Umbilical cord (tissue), 2 donors: Measurements from ENCODE around the gene ULK4. TPM values are rescaled to one million over a fixed set of nuclear protein-coding genes. Genes with fewer than 3 reads are reported as not detected.
"Not testable (repeated sequence)": the region's sequence is repeated elsewhere in the genome, so short reads cannot be mapped to it uniquely, and the experiment has no call there.

Experiments
- DNase-seq: peaks from one replicate; pipeline ENCODE4 v3.0.0-alpha.2; 2015; ENCODE audit warnings: low spot score
- total RNA-seq: library from RNA; depleted of rRNA; stranded (reverse); fragments of >200 nt; gene quantifications from one replicate; pipeline ENCODE4 v1.2.3, GENCODE V29; 2014; ENCODE audit warnings: low replicate concordance; ENCODE audit not compliant: insufficient read depth

Gene ULK4
- total RNA-seq, 1 donor from 2014 or later, result 76.8 TPM

DNA sequence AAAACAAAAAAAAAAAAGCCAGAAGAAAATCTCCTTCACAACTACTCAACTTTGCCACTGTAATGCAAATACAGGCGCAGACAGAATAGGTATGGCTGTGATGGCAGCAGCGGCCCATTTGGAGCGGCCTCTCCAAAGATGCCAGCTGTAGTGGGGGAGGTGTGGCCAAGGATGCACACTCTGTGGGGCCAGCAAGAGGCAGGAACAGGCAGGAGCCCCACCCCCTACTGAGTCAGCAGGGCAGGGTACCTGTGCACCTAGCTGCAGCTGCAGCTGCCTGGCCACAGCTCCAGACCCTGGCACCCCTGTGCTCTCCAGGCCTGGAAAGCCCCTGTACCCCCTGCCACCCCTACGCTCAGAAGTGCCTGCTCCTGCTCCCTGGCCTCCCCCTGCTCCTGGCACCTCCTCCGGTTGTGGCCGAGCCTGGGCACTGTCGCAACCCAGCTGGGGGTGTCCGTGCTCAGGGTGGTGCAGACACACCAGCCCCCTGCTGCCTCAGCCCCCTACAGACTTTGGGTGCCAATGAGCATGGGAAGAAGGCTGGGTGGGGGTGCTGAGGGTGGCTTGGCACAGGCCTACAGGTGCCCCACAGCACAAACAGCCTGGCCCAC is 312.7 kb downstream of the ULK4 start:
- no peak for DNase-seq

DNA sequence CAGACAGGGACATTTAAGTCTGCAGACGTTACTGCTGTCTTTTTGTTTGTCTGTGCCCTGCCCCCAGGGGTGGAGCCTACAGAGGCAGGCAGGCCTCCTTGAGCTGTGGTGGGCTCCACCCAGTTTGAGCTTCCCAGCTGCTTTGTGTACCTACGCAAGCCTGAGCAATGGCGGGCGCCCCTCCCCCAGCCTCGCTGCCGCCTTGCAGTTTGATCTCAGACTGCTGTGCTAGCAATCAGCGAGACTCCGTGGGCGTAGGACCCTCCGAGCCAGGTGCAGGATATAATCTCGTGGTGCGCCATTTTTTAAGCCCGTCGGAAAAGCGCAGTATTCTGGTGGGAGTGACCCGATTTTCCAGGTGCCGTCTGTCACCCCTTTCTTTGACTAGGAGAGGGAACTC is 314.2 kb downstream of the ULK4 start:
- DNase-seq, result not testable (repeated sequence)

DNA sequence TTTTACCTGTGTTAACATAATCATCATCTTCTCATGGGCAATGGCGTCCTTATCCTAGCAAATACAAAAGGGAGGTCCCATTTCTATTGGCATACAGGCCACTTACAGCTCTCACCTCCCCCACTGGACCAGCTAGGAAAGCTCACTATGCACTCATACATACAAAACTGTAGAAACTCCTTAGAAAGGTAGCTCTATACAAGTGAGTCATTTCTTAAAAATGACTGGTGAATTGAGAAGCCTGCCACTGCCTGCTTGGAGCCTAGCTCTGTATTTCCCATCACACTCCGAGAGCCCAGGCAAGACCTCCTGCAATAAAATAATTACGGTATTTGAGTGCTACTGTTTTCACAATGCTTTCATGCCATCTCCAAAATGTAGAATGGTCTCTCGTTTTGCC is 321.8 kb downstream of the ULK4 start:
- DNase-seq, result no peak

DNA sequence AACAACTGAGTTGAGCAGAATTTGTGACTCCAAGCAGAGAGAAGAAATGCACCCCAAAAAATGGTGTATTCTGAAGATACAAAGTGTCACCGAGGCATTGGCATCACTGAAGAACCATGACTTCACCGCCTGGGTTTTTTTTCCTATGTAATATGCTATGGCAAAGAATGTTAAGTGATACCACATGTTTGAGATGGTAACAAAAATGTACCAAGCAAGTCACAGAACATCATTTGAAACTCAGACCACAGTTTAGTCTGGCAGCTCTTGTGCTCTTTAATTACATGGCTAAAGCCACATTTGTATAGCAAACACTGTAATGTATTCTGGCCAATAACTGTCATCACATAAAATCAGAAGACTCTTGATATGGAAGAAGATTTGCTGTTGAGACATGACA is 323.5 kb downstream of the ULK4 start:
- no peak for DNase-seq

DNA sequence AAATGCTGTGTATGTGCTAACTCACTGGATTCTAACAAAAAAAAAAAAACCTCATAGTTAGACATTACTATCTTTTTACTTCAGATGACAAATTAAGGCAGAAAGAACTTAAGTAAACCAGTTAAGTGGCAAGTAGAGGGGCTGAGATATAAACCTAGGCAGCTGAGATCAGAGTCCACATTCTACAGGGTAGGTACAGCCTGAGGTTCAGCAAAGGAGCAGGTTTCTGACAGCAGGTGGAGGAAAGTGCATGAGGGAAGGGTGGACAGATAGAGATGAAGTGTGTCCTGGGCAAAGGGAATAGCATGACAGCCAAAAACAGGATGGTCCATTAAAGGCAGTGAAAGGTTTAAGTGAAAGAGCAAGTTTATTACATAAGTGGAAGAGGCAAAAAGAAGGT is 329.2 kb downstream of the ULK4 start:
- DNase-seq, result no peak

DNA sequence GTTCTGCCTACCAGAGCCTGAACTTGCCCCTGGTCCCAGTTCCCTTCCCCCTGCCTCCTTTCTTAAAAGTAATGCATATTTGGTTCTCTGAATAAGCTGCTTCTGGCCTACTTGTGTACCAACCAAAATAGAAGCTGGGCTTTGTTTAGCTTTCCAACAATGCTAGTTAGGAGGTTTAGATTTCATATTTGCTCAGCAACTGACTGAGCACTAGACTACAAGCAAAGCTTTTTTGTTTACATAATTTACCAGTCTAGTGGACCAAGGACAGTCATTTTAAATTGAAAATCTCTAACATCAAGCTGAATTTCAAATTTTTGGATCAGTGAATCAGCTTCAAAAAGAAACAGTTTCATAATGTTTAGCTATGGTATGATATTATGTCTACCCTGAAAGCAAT is 331.2 kb downstream of the ULK4 start:
- DNase-seq, result no peak

DNA sequence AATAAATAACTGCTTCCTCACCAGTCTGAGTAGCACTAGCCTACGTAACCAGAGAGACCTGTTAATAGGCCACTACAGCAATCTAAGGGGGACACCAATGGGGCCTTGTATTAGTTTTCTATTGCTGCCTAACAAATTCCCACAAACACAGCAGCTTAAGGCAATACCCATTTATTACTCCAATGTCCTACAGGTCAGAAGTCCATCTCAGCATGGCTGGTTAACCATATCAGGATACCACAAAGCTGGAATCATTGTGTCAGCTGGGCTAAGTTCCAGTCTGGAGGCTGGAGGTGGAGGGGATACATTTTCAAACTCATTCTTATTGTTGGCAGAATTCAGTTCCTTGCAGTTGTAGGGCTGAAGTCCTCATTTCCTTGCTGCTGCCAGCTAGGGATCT is 331.9 kb downstream of the ULK4 start:
- no peak for DNase-seq

DNA sequence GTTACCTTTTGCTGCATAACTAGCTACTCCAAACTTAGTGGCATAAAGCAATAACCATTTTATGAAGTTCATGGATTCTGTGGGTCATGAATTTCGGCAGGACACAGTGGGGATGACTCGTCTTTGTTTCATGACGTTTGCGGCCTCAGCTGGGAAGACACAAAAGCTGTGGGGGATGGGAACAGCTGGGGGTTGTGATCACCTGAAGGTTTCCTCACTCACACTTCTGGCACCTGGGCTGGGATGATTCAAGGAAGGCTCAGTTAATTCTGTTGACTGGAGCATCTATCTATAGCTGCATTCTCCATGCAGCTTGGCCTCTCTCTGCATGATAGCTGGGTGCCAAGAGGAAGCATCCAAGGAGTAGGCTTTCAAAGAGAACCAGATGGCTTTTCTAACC is 332.8 kb downstream of the ULK4 start:
- DNase-seq, result no peak

DNA sequence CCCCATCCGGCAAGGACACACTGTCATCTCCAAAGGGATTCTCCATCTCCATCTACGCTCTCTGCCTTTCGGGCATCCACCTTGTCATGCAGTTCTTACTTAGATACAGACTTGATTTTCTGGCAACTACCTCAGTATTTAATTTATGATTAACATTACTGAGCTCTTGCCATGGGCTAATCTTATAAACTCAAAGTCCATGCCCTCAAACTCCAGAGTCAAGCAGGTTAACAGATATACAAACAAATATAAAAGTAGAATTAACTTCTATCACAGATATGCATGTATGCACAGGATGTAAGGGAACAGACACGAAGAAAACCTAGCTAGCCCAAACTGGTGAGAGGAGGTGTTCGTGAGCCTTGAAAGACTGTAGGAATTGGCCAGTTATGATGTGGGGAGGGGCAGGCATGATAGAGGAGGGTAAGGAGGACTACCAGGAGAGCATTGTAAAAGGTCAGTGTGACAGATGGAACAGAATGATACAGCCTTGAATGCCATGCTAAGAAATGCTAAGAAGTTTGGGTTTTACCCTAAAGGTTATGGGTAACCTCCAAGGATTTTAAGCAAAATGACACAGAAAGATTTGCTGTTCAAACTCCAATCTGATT is 334.3 kb downstream of the ULK4 start:
- no peak for DNase-seq

DNA sequence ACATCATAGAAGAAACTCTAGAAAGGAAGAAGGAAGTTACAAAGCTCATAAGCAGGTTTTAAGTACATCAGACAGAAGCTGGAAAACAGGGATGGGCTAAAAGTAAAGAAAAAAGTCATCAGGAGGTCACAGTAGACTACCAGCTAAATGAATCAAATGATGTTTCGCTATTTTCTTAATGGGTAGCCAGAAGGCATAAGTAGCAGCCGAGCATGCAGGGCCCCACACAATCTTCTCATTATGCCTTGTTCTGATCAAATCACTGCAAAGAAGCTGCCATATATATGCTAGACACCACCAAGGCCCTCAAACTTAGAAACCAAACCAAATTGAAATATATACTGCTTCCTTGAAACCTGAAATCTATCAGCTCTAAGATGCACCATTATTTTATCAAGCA is 349.1 kb downstream of the ULK4 start:
- no peak for DNase-seq

DNA sequence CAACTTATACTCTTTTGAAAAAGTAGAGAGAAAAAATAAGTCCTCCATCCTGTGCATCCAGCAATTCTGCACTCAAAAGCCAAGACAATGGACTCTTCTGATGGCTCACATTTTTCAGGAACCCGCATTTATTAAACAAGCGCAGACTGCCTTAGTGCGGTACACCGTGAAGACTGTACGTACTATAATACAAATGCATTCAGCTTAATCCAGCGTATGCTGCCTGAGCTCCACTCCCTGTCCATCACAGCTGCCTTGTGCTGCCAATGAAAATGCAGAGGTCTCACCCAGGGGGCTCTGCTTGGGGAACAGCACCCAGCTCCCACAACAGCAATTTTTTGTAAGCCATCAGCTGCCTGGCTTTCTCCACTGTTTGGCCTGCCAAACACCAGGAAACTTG is 350.9 kb downstream of the ULK4 start:
- no peak for DNase-seq

DNA sequence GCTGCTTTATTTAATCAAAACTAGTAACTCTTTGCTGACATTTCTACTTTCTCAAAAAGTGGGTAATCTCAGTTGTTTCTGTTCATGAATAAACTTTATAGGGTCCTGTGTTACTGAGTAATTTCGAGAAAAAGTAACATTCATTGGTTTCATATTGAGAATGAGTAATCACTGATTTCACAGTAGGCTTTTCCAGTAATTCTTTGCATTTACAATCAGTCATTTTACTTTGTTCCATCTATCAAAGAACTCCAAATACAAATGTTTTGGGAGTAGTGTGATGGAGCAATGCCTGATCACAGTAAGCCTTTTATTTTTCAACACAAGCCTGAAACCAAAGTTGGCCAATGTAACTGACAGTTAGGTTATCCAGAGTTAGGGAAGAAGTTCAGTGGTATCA is 353.6 kb downstream of the ULK4 start:
- DNase-seq, result peak; percentile 78

DNA sequence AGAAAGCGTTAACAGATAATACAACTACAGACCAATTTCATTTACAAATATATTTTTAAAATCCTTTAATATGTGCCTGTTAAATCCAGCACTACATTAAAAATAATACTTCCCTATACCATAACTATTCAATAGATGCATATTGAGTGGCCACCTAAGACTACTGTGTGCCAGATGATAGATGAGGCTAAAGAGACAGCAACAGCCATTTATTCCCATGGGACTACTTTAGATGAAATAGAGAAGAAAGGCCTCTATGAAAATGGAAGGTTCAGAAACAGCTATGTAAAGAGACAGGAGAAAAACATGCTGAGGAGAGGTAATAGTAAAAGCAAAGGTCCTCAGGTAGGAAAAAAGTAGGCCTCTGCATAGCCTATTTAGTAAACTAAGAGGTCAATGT is 358.1 kb downstream of the ULK4 start:
- DNase-seq, result no peak

DNA sequence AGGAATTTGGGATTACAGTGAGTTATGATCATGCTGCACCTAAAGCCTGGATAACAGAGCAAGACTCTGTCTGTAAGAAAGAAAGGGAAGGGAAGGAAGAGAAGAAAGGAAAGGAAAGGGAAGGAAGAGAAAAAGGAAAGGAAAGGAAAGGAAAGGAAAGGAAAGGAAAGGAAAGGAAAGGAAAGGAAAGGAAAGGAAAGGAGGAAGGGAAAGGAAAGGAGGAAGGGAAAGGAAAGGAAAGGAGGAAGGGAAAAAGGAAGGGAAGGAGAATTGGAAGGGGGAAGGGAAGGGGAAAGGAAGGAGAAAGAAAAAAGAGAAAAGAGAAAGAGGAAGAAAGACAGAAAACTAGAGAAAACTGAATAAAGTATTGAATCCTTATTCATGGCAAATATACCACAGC is 359.8 kb downstream of the ULK4 start:
- no peak for DNase-seq

DNA sequence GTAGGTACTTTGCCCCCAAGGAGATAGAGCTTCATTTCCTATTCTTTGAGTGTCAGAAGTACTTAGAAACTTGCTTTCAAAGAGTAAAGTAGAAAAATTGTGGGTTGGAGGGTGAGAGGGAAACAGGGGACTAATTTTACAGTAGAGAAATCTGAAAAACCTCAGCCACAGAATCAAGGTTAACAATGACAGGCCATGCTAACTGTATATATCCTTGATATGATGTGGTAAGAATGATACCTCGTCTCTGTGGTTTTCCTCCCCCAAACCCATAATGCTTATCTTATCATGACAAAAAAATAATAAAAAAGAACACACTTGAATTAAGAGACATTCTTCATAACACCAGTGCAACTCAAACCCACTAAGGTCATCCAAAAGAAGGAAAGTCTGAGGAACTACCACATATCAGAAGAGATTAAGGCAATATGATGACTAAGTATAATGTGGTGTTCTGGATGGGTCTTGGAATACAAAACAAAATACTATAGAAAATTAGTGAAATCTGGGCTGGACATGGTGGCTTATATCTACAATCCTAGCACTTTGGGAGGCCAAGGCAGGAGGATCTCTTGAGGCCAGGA is 360.4 kb downstream of the ULK4 start:
- peak; percentile 17 for DNase-seq

DNA sequence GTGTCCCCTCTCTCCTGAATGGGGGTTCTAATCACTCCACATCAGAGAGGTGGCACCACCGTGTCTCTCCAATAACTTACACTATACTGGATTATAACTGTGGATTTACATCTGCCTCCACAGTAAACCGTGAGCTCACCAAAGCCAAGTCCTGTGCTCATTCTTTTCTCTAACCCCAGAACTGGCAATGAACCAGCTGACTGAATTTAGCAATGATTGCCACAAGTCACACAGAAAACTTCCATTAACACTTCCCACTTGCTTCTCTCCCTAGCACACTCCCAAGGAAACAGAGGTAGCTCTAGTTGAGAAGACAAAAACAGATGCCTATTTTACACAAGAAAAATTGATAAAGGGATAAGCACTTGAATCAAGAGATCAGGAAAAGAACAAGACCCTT is 361.3 kb downstream of the ULK4 start:
- DNase-seq, result peak; percentile 38

DNA sequence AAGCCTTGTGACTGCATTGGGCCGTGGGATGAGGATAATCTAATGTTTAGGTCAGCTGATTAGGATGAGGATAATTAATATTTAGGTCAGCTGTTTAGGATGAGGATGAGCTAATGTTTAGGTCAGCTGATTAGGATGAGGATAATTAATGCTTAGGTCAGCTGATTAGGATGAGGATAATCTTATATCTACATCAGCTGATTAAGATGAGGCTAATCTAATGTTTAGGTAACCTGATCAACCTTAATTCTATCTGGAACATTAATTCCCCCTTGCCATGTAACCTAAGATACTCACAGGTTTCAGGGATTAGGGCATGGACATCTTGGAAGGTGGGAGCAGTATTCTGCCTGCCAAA is 362.8 kb downstream of the ULK4 start:
- no peak for DNase-seq

DNA sequence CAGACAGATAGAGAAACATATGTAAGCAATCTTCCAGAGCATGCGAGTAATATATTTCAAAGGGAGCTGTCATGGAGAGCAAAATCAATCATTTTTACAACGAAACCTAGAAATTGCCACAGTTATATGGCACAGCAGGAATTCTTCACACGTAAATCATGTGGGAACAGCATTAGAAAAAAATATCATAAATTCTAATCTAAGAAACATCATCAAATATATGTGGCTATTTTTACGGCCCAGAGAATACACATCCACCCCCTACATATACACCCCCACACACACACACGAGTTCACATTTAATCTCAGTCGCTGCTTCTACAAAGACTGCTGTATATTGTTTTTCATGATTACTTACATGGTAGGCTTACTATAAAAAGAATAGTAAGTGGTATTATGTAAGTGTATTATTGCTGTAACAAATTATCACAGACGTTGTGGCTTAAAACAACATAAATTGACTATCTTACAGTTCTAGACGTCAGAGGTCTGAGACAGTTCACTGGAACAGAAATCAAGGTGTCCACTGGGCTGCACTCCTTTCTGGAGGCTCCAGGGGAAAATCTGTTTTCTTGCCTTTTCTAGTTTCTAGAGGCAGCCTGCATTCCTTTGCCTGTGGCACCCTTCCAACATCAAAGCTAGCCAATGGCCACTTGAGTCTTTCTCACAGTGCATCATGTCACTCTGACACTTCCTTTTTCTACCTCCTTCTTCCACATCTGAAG is 363.3 kb downstream of the ULK4 start:
- DNase-seq, result peak; percentile 30

DNA sequence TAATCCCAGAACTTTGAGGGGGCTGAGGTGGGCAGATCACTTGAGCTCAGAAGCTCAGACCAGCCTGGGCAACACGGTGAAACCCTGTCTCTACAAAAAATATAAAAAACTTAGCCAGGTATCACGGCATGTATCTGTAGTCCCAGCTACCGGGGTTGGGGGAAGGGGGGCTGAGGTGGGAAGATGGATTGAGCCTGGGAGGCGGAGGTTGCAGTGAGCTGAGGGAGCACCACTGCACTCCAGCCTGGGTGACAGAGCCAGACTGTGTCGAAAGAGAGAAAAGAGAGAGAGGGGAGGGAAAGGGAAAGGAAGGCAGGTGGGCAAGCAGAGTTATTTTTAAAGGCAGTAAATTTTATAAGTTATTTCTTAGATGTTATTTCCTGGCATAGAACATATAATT is 368.1 kb downstream of the ULK4 start:
- no peak for DNase-seq

DNA sequence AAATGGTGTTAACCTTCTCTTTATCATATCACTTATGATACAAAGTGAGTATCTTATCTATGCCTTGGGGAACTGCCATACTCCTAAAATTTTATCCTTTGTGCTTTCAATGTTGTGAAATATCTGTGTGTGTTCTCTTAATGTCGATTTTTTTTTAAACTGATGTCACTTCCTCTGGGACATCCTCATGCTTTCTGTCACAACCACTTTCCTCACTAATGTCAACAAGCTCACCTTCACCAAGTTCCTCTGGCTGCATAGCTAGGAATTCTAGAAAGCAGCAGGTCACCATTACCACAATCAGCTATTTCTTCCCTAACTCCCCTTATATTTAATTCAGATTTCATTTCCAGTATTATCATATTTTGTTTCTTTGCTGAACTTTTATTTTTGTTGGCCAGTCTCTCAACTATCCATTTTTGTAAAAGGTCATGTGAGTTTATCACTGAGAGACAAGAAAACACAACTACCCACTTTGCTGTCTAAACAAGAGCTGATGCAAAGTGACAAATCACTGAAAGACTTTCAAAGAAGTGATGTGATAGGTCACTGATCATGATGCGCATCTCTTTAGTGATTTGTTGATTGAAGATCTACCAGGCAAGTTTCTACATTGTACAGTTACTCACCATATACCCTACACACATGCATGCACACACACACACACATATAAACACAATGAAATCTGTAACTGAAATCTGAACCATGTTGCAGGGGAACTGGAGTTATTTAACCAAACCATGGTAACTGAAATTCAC is 369.0 kb downstream of the ULK4 start:
- DNase-seq, result no peak

DNA sequence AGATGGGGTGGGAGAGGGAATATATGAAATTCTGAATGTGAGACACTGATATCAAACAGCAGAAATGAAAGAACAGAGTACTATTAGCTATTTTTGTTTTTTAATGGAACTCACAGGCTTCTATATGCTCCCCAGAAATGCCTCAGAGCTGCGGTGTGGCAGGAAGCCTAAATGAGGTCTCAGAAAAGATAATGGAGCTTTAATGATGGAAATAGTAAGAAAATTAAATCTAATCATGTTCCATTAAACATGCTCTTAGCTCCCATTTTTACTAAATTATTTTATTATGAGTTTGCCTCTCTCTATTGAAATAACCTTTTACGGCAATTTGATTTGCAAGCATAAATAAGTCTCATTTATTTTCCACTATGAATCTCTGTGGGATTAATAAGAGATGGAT is 378.9 kb downstream of the ULK4 start:
- DNase-seq, result no peak

DNA sequence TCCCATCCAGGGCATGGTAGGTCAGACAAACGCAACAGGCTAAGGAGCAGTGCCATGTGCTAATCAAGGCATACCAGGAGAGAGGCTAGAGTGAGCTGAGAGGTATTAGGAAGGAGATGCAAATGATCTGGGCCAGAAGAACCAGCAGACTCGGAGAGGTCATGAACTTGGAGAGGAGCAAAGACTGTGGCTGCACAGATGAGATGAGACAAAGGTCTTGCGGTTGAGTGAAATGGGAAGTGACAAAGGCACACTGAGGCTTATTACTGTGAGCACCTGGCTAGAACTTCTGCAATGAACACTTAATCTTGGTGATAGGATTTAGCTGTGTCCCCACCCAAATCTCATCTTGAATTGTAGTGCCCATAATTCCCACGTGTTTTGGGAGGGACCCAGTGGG is 380.2 kb downstream of the ULK4 start:
- DNase-seq, result no peak
